Aorta (tissue), 5 donors: ENCODE results near the gene DUS1L. TPM values are rescaled to one million over a fixed set of nuclear protein-coding genes. Genes with fewer than 3 reads are reported as not detected.
A peak's percentile ranks its signal among the peaks of the same experiment; 100 is the strongest.

ENCODE experiments used
- ATAC-seq: fragments of 200-7000 bp; cut with Tn5 transposase; one replicate; pipeline ENCODE4 v1.9.1; 2022; ENCODE audit warnings: moderate library complexity; ENCODE audit not compliant: low FRiP score
- DNase-seq, 2 donors: peaks; one replicate each; pipeline ENCODE4 v3.0.0-alpha.2; 2020
- H3K27ac ChIP-seq, 2 donors: one replicate each; pipeline ENCODE4 v1.5.1; 2013; ENCODE audit warnings: low read length in 2 of 2, mild to moderate bottlenecking in 2 of 2, moderate library complexity in 2 of 2, control low read depth in 1 of 2, inconsistent platforms in 1 of 2, low read depth in 1 of 2
- H3K27me3 ChIP-seq, 2 donors: one replicate each; pipeline ENCODE4 v1.6.1; 2013; ENCODE audit warnings: control low read depth in 1 of 2, low read length in 1 of 2, mild to moderate bottlenecking in 1 of 2, moderate library complexity in 1 of 2; ENCODE audit not compliant: insufficient read depth in 2 of 2, control insufficient read depth in 1 of 2
- H3K36me3 ChIP-seq, 2 donors: one replicate each; pipeline ENCODE4 v1.6.1; 2013; ENCODE audit warnings: control low read depth in 1 of 2, low read length in 1 of 2, mild to moderate bottlenecking in 1 of 2; ENCODE audit not compliant: insufficient read depth in 2 of 2, control insufficient read depth in 1 of 2
- H3K4me1 ChIP-seq, 2 donors: one replicate each; pipeline ENCODE4 v1.6.1; 2013; ENCODE audit warnings: low read length in 2 of 2, control low read depth in 1 of 2, mild to moderate bottlenecking in 1 of 2, moderate library complexity in 1 of 2; ENCODE audit not compliant: insufficient read depth in 2 of 2, control insufficient read depth in 1 of 2
- H3K4me3 ChIP-seq, 2 donors: one replicate each; pipeline ENCODE4 v1.5.1; 2013; ENCODE audit warnings: low read length in 2 of 2, control low read depth in 1 of 2, mild to moderate bottlenecking in 1 of 2
- H3K9me3 ChIP-seq: one replicate; pipeline ENCODE4 v1.6.1; 2013; ENCODE audit warnings: mild to moderate bottlenecking, low read length; ENCODE audit not compliant: control insufficient read depth
- WGBS, 2 donors: extraction: QIAGEN DNeasy Blood & Tissue Kit; methylation state at CpG; one replicate each; pipeline ENCODE4 v1.1.7; 2013; 5-methylcytosine and 5-hydroxymethylcytosine counted together
- intact Hi-C, 2 donors: fragments of 100-400 bp; cut with DNase I; formaldehyde crosslinking; loops; one replicate each; pipeline versions ENCODE4 v1.14.2 to v1.15.0; 2022
- polyA plus RNA-seq, 2 donors: library from polyadenylated mRNA; stranded (reverse); fragments of 200-250 nt; gene quantifications; one replicate each; pipeline ENCODE4 v1.2.3, GENCODE V29; 2013
- total RNA-seq, 2 donors: library from RNA; stranded (reverse); fragmentation: NEBNext Ultra II Directional; extraction: Animal tissue kit (Norgen Biotek cat#: 25700); gene quantifications; one replicate each; pipeline ENCODE4 v1.2.1, GENCODE V29; 2021
- donor health status: healthy with polysubstance abuse.
- donor health status: Bipolar disorder and iron deficiency.
- donor health status: DM: no; HTN: no; CAD: no.
- donor health status: DM: no; HTN: no; CAD: no.
- donor health status: DM: yes; HTN: yes; CAD: no.

The DUS1L gene
- total and polyA plus RNA-seq, 4 donors, result 43.7 to 143 (median 54.1) TPM

DNA sequence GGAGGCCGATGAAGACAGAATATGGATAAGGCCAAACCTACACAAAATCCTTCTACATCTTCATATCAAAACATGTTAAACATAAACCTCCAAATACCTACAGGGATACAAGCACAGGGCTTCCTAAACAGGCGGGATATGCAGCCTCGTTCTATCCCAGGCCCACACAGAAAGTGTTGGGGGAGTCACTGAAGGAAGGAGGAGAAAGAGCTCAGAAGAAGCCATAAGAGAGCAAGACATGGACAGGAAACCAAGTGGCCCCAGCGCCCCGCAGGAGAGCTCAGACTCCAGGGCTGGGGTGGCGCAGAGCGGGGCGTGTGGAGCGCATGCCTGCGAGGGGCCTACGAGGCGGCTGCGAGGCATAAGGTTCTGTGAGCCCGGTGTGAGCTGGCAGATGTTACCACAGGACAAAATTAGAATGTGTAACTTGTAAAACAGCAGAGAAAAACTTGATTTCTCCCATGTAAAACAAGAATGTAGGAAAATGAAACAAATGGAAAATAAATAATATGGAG lies 43.4 kb upstream of the DUS1L start:
- no peak overlapping the region for H3K27ac ChIP-seq
- no peaks in the 10 kb centered on the region for H3K9me3 ChIP-seq
- intact Hi-C loops, result no loop called here
- DNase-seq (no peak), ATAC-seq (no peak)
- H3K36me3 ChIP-seq, result no peaks in the 10 kb centered on the region
- H3K4me1 ChIP-seq, result no peaks in the 10 kb centered on the region
- WGBS, 2 donors, result 94% methylated on average over 14 of the region's 14 CpGs
- no peaks in the 10 kb centered on the region for H3K27me3 ChIP-seq
- H3K4me3 ChIP-seq, result no peak overlapping the region

DNA sequence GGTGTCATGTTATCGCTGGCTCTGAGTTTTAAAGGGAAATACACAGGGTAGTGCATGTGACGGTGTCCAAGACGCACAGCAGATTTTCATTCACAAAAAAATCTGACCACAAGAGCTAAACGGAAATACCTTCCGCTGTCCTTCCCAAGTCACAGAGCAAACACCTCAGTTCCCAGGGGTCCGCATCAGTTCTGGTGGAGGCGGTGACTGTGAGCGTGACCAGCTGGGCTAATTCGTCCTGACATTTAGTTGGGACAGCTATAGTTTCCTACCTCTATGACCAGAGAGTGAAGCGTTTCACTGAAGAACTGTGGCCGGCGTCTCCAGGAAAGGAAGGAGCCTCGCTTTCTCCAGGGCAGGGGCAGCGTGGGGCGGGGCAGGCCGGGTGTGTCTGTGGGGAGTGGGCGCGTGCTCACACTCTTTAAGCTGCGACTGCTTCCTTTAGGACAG lies 42.9 kb upstream of the DUS1L start:
- H3K4me3 ChIP-seq, result no peak overlapping the region
- H3K36me3 ChIP-seq, result no peaks in the 10 kb centered on the region
- H3K9me3 ChIP-seq, result no peaks in the 10 kb centered on the region
- H3K27ac ChIP-seq, result no peak overlapping the region
- no peaks in the 10 kb centered on the region for H3K4me1 ChIP-seq
- no peak for DNase-seq
- intact Hi-C loops, result no loop called here
- no peak for ATAC-seq
- 63 to 65% methylated on average over 19 of the region's 19 CpGs for WGBS, 2 donors
- H3K27me3 ChIP-seq, result no peaks in the 10 kb centered on the region

DNA sequence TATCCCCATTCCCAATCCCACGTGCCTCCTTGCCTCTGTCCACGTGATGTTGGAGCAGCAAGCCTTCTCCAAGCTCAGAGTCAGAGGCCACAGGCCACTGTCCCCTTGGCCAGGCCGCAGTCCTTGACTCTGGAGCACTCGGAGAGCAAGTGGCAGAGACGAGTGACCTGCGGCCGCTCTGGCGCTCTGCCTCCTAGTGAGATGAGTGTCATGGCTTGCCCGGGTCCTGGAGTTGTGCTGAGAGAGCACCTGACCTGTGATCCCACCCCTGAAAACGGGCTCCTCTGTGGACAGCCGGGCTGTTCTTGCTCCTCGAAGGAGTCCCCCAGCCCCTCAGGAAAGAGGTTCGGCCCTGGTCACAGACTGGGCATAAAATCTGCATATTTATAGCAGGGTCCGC lies 42.4 kb upstream of the DUS1L start:
- peak in 1 of 2 donors; percentile 44 for DNase-seq
- ATAC-seq, result no peak
- no peaks in the 10 kb centered on the region for H3K36me3 ChIP-seq
- intact Hi-C loops, result no loop called here
- no peak overlapping the region for H3K4me3 ChIP-seq
- no peak overlapping the region for H3K27ac ChIP-seq
- H3K9me3 ChIP-seq, result no peaks in the 10 kb centered on the region
- no peaks in the 10 kb centered on the region for H3K27me3 ChIP-seq
- H3K4me1 ChIP-seq, result no peaks in the 10 kb centered on the region
- 41 to 51% methylated on average over 14 of the region's 14 CpGs for WGBS, 2 donors

DNA sequence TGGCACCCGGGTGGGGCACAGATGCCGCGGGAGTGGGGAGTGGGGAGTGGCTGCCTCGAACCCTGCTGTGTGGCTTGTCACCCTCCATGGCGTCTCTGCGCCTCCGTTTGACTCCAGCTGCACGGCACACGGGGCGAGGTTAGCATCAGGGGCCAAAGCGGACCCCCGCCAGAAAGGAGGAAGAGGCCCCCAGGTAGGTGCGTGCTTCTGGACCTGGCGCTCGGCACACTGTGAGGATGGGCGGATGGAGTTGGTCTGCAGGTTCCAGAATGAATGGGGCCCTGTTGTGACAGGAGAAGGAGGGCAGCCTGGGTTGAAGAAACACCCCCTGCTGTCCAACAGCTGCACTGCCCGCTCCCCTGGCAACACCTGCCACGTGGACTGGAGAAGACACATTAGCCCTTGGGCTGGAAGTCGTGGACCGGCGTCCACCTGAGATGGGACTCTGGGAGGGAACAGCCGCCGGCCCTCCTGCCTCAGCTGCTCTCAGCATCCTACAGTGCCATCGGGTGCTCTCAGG lies 41.8 kb upstream of the DUS1L start:
- H3K27ac ChIP-seq, result no peak overlapping the region
- intact Hi-C loops, result no loop called here
- no peaks in the 10 kb centered on the region for H3K27me3 ChIP-seq
- WGBS, 2 donors, result 87 to 89% methylated on average over 24 of the region's 24 CpGs
- H3K4me1 ChIP-seq, result no peaks in the 10 kb centered on the region
- no peaks in the 10 kb centered on the region for H3K36me3 ChIP-seq
- H3K9me3 ChIP-seq, result no peaks in the 10 kb centered on the region
- ATAC-seq (no peak), DNase-seq (peak in 1 of 2 donors; percentile 48)
- H3K4me3 ChIP-seq, result no peak overlapping the region

DNA sequence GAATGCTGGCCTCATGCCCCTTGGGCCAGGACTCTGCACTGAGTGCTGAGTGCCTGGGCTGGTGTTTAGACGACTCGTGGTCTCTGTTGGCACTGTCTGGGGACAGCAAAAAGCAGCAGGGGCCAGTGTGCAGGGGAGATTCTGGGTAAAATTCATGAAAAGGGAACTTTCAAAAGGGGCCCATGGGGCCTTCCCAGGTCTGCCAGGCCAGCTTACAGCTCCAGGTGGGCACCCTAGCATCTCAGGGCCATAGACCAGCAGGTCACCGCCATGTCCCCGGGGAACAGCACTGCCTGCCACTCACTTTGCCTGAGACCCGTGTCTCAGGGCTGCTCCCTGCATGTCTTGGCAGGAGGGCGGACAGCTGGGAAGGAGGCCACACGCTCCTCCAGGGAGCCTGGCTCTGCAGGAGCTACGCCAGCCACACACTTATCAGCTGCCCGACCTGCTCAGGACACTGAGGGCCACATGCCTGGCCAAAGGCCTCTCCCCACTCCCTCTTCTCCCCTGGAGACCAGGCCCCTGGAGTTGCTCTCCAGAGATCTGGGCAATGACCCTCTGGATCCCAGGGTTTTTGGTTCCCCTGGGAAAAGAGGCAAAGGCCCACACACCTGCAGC lies 41.2 kb upstream of the DUS1L start:
- Histone ChIP-seq H3K4me1 (no peaks in the 10 kb centered on the region), H3K4me3 (no peak overlapping the region), H3K27ac (peak overlapping the region in 1 of 2 donors; percentile 58), H3K9me3 (no peaks in the 10 kb centered on the region), H3K36me3 (no peaks in the 10 kb centered on the region), H3K27me3 (no peaks in the 10 kb centered on the region)
- ATAC-seq, result peak; percentile 25
- intact Hi-C loops, result no loop called here
- WGBS, 2 donors, result 6 to 8% methylated on average over 9 of the region's 9 CpGs
- peak in 1 of 2 donors; percentile 53 for DNase-seq

DNA sequence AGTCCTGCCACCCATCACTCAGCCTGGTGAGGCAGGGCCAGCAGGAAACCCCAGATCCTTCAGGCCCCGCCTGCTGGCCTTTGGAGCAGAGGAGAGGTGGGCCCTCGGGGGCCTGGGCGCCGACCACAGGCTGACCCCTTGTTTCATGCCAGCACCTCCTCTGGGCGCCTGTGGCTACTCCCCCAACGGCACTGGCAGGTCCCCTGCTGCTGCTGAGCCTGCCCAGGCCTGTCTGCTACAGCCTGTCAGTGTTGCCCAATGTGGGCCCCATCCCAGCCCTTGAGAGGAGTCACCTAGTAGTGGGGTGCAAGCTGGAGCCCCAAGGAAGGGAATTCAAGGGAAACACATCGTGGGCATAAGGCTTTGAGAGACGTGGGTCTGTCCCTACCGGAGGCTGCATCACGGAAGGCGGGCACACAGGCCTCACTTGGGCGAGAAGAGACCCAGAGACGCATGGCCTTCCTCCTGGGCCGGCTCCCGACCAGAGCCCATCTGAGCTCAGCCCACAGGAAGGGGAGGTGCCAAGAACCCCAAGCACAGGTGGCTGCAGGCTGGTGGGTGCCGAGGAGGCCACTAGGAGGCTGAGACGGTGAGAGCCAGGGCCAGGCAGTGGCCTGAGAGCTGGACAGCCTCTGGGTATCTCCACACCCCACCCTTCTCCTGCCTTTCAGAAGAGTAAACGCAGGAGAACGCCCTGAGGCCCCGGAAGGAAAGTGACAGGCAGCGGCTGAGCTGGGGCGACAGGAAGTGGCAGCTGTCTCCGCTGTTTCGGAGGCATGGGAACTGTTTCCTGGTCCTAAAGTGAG lies 40.5 kb upstream of the DUS1L start:
- Histone ChIP-seq H3K27ac (peak overlapping the region in 1 of 2 donors; percentile 58), H3K27me3 (no peaks in the 10 kb centered on the region), H3K4me1 (no peaks in the 10 kb centered on the region), H3K4me3 (no peak overlapping the region), H3K9me3 (no peaks in the 10 kb centered on the region), H3K36me3 (no peaks in the 10 kb centered on the region)
- ATAC-seq, result peak; percentile 24
- peak in 1 of 2 donors; percentile 69 for DNase-seq
- intact Hi-C loops, result no loop called here
- 42 to 45% methylated on average over 23 to 24 of the region's 24 CpGs for WGBS, 2 donors

DNA sequence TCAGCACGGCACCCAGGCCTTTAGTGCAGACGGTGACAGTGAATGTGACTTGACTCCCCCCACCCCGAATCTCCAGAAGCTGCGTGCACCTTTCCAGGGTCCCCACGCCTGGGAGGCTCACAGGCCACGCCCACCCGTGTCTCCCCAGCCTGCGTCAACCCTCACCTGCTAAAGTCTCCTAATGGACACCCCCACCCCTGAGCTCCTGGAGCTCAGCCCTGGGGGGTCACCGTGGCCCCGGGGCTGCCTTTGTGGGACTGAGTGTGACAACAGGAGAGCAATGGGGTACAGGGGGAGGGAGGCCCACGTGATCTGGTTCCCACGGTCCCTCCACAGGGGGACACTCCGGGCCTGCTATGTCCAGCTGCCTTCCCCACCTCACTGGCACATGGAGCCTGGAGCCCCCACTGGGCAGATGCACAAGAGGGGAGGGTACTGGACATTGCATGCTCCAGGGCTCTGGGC lies 39.8 kb upstream of the DUS1L start:
- WGBS, 2 donors, result 92% methylated on average over 13 of the region's 13 CpGs
- intact Hi-C loops, result no loop called here
- H3K27ac ChIP-seq, result no peak overlapping the region
- no peaks in the 10 kb centered on the region for H3K36me3 ChIP-seq
- DNase-seq (no peak), ATAC-seq (no peak)
- no peaks in the 10 kb centered on the region for H3K4me1 ChIP-seq
- H3K9me3 ChIP-seq, result no peaks in the 10 kb centered on the region
- no peak overlapping the region for H3K4me3 ChIP-seq
- no peaks in the 10 kb centered on the region for H3K27me3 ChIP-seq

DNA sequence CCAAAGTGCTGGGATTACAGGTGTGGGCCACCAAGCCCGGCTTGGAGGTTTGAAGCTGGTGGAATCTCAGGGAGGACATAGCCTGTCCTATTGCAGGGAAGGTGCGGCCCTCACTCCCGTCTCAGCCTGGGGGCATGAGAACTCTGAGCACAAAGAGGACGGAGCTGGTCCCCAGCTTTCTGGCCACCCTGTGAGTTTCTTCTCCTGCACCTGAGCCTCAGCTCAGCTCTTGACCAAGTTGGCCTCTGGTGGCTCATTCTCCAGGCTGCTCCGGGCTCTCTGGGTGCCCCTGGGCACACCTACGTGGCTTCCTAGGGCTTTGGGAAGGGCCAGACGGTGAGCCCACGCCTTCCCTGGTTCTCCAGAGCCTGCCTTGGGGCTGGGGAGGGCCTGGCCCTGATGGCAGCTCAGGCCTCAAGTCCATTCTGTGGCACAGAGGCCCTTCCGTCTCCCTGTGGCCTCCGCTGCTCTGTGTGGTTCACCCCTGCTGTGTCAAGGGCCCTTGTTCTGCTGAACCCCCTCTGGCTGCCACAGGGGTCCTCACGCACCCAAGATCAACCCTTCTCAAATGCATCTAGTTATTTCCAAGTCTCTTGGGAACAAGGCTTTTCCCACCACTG lies 39.3 kb upstream of the DUS1L start:
- ATAC-seq (no peak), DNase-seq (no peak)
- Histone ChIP-seq H3K4me1 (no peaks in the 10 kb centered on the region), H3K27ac (no peak overlapping the region), H3K9me3 (no peaks in the 10 kb centered on the region), H3K36me3 (no peaks in the 10 kb centered on the region), H3K27me3 (no peaks in the 10 kb centered on the region), H3K4me3 (no peak overlapping the region)
- intact Hi-C loops, result no loop called here
- WGBS, 2 donors, result 94% methylated on average over 11 of the region's 11 CpGs
